CD14-positive monocyte (primary cell): Measurements from ENCODE around the gene CCNA1. TPM values are rescaled to one million over a fixed set of nuclear protein-coding genes. Genes with fewer than 3 reads are reported as not detected.

ENCODE experiments used
- DNase-seq, 3 donors: peaks; one replicate each; pipeline ENCODE4 v3.0.0-alpha.2; 2011 to 2022
- H2AFZ ChIP-seq: 2 replicates; pipeline ENCODE4 v1.6.0; 2012; ENCODE audit warnings: mild to moderate bottlenecking, low read depth, low read length, inconsistent platforms; ENCODE audit not compliant: insufficient read depth, poor library complexity, severe bottlenecking
- H3K27ac ChIP-seq, 2 donors: 1 replicate in 1 of 2; 2 replicates in 1 of 2; pipeline ENCODE4 v1.5.1; 2012 to 2013; ENCODE audit warnings: low read length in 2 of 2, control low read depth in 1 of 2, inconsistent platforms in 1 of 2, low read depth in 1 of 2, mild to moderate bottlenecking in 1 of 2
- H3K27me3 ChIP-seq, 2 donors: one replicate each; pipeline versions ENCODE4 v1.6.0 to v1.6.1; 2011 to 2013; ENCODE audit warnings: low read length in 2 of 2; ENCODE audit not compliant: control insufficient read depth in 2 of 2, insufficient read depth in 2 of 2
- H3K36me3 ChIP-seq, 2 donors: replicated peaks in 1 of 2; 1 replicate in 1 of 2; 2 replicates in 1 of 2; pipeline versions ENCODE4 v1.5.1 to v1.6.1; 2012 to 2013; ENCODE audit warnings: low read length in 2 of 2, control low read depth in 1 of 2, inconsistent platforms in 1 of 2, mild to moderate bottlenecking in 1 of 2; ENCODE audit not compliant: insufficient read depth in 2 of 2, control insufficient read depth in 1 of 2
- H3K4me1 ChIP-seq, 2 donors: 1 replicate in 1 of 2; 2 replicates in 1 of 2; pipeline versions ENCODE4 v1.5.1 to v1.6.1; 2012 to 2013; ENCODE audit warnings: low read length in 2 of 2, control low read depth in 1 of 2, inconsistent platforms in 1 of 2, mild to moderate bottlenecking in 1 of 2, moderate library complexity in 1 of 2; ENCODE audit not compliant: insufficient read depth in 2 of 2, control insufficient read depth in 1 of 2
- H3K4me2 ChIP-seq: replicated peaks from 2 replicates; pipeline ENCODE3; 2012; ENCODE audit warnings: low read length, moderate library complexity, mild to moderate bottlenecking; ENCODE audit not compliant: poor library complexity, severe bottlenecking; ENCODE audit errors: extremely low read depth
- H3K4me3 ChIP-seq, 3 experiments: fragments of 200-600 bp in 1 of 3; sonication (generic) in 1 of 3; replicated peaks in 1 of 3; 1 replicate in 2 of 3; 2 replicates in 1 of 3; pipeline ENCODE4 v1.5.1; 2011 to 2013; ENCODE audit warnings: low read length in 3 of 3, mild to moderate bottlenecking in 3 of 3, control low read depth in 2 of 3, low read depth in 2 of 3, inconsistent platforms in 1 of 3, moderate library complexity in 1 of 3
- H3K79me2 ChIP-seq: 2 replicates; pipeline ENCODE4 v1.6.0; 2012; ENCODE audit warnings: mild to moderate bottlenecking, control low read depth, inconsistent platforms, low read length, moderate library complexity; ENCODE audit not compliant: insufficient read depth
- H3K9ac ChIP-seq: 2 replicates; pipeline ENCODE4 v1.6.0; 2017; ENCODE audit warnings: low read length, mild to moderate bottlenecking; ENCODE audit not compliant: insufficient read depth, poor library complexity, severe bottlenecking
- H3K9me3 ChIP-seq, 2 donors: replicated peaks in 1 of 2; 1 replicate in 1 of 2; 2 replicates in 1 of 2; pipeline versions ENCODE4 v1.5.1 to v1.6.1; 2012 to 2013; ENCODE audit warnings: low read length in 2 of 2, control low read depth in 1 of 2; ENCODE audit not compliant: control insufficient read depth in 1 of 2, insufficient read depth in 1 of 2
- H4K20me1 ChIP-seq: 2 replicates; pipeline ENCODE4 v1.6.0; 2012; ENCODE audit warnings: mild to moderate bottlenecking, low read length, control low read depth, moderate library complexity; ENCODE audit not compliant: insufficient read depth
- H3K27ac Mint-ChIP-seq, 7 donors: one replicate each; pipeline ENCODE4 v1.8.0; 2020; ENCODE audit warnings: mild to moderate bottlenecking in 7 of 7, mixed read lengths in 7 of 7, moderate library complexity in 6 of 7, inconsistent platforms in 2 of 7
- H3K27me3 Mint-ChIP-seq, 3 donors: one replicate each; pipeline ENCODE4 v1.8.0; 2021 to 2022; ENCODE audit warnings: low read depth in 3 of 3, mild to moderate bottlenecking in 3 of 3, mixed read lengths in 3 of 3, moderate library complexity in 3 of 3, inconsistent platforms in 1 of 3
- H3K36me3 Mint-ChIP-seq, 2 donors: one replicate each; pipeline ENCODE4 v1.8.0; 2020; ENCODE audit warnings: mixed read lengths in 2 of 2, inconsistent platforms in 1 of 2, mild to moderate bottlenecking in 1 of 2
- H3K4me1 Mint-ChIP-seq: one replicate; pipeline ENCODE4 v1.8.0; 2020; ENCODE audit warnings: mild to moderate bottlenecking, mixed read lengths
- H3K4me3 Mint-ChIP-seq, 2 donors: one replicate each; pipeline ENCODE4 v1.8.0; 2020; ENCODE audit warnings: mild to moderate bottlenecking in 2 of 2, mixed read lengths in 2 of 2, moderate library complexity in 1 of 2
- H3K9me3 Mint-ChIP-seq, 7 donors: one replicate each; pipeline ENCODE4 v1.8.0; 2020 to 2022; ENCODE audit warnings: mixed read lengths in 7 of 7, mild to moderate bottlenecking in 6 of 7, moderate library complexity in 6 of 7, inconsistent platforms in 2 of 7
- CTCF ChIP-seq: fragments of 200-600 bp; IDR thresholded peaks from one replicate; pipeline ENCODE4 v1.8.0; 2022; ENCODE audit warnings: antibody characterized with exemption, mild to moderate bottlenecking
- WGBS: methylation state at CpG from one replicate; pipeline ENCODE4 v1.1.5; 2013; ENCODE audit warnings: missing lambda C conversion rate; ENCODE audit not compliant: insufficient coverage; 5-methylcytosine and 5-hydroxymethylcytosine counted together
- intact Hi-C, 2 donors: fragments of 100-400 bp; cut with micrococcal nuclease; formaldehyde crosslinking; loops; one replicate each; pipeline versions ENCODE4 v1.15.0 to v1.15.1; 2023
- polyA plus RNA-seq, 3 donors: library from polyadenylated mRNA; depleted of rRNA in 1 of 3; unstranded in 2 of 3; stranded (reverse) in 1 of 3; fragments of 300-500 nt in 2 of 3; fragments of >200 nt in 1 of 3; fragmentation: Illumina TruSeq in 2 of 3; gene quantifications; 1 replicate in 2 of 3; 2 replicates in 1 of 3; pipeline ENCODE4 v1.2.3, GENCODE V29; 2012 to 2021

CCNA1 gene
- polyA plus RNA-seq, 3 donors = 0.11 TPM; not detected in 2

DNA sequence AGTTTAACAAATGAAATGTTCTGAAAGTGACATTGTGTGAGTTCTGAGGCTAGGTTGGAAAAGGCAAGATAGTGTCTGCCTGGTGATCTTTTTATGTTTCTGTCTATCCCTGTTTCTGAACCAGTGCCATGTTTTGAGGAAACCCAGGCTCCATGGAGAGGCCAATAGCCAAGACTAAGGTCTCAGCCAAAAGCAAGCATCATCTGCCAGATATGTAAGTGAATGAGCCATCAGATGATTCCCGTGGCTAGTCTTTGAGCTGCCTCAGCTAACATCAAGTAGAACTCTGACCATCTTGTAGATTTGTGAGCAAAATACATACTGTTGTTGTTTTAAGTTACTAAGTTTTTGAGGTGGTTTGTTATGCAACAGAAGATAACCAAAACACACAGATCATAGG is 19.6 kb upstream of the CCNA1 start:
- Histone ChIP-seq H3K9ac (no peak overlapping the region), H4K20me1 (no peaks in the 10 kb centered on the region), H3K27me3 (no peaks in the 10 kb centered on the region), H3K36me3 (no peaks in the 10 kb centered on the region), H3K79me2 (no peaks in the 10 kb centered on the region), H3K4me2 (no peak overlapping the region), H3K27ac (no peak overlapping the region), H3K4me1 (peaks cover 3 to 20% of the 10 kb centered on the region in 2 donors), H2AFZ (no peak overlapping the region), H3K9me3 (peaks cover 2 to 8% of the 10 kb centered on the region in 2 donors), H3K4me3 (no peak overlapping the region)
- H3K9me3 Mint-ChIP-seq = peaks cover 4 to 15% (median 8%) of the 10 kb centered on the region in 7 donors
- DNase-seq = no peak
- no peaks in the 10 kb centered on the region for H3K36me3 Mint-ChIP-seq
- no peak overlapping the region for H3K4me3 Mint-ChIP-seq
- no peaks in the 10 kb centered on the region for H3K27me3 Mint-ChIP-seq
- 20% methylated on average over 1 of the region's 1 CpG for WGBS
- H3K4me1 Mint-ChIP-seq = peaks cover 29% of the 10 kb centered on the region
- no peak overlapping the region for H3K27ac Mint-ChIP-seq
- no peak for TF ChIP-seq CTCF
- intact Hi-C loops = no loop called here

DNA sequence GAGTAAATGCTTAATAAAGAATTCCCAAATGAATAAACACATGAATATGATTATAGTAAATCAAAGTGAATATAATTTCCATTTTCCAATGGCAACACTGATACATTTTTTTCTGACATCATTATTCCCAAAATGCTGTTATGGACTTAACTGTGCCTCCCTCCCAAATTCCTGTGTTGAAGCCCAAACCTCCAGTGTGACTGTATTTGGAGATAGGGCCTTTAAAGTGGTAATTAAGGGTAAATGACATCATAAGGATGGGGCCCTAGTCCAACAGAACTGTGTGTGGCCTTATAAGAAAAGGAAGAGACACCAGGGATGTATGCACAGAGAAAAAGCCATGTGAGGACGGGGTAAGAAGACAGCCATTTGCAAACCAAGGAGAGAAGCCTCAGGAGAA is 19.1 kb upstream of the CCNA1 start:
- Histone ChIP-seq H3K27ac (no peak overlapping the region), H3K9ac (no peak overlapping the region), H3K9me3 (peaks cover 0 to 4% of the 10 kb centered on the region in 2 donors), H2AFZ (no peak overlapping the region), H4K20me1 (no peaks in the 10 kb centered on the region), H3K4me2 (no peak overlapping the region), H3K27me3 (no peaks in the 10 kb centered on the region), H3K36me3 (no peaks in the 10 kb centered on the region), H3K79me2 (no peaks in the 10 kb centered on the region), H3K4me3 (no peak overlapping the region), H3K4me1 (peaks cover 8 to 24% of the 10 kb centered on the region in 2 donors)
- WGBS = 100% methylated on average over 1 of the region's 1 CpG
- H3K4me1 Mint-ChIP-seq = peaks cover 31% of the 10 kb centered on the region
- no peak overlapping the region for H3K4me3 Mint-ChIP-seq
- intact Hi-C loops = no loop called here
- H3K36me3 Mint-ChIP-seq = no peaks in the 10 kb centered on the region
- no peak overlapping the region for H3K27ac Mint-ChIP-seq
- TF ChIP-seq CTCF = no peak
- H3K27me3 Mint-ChIP-seq = no peaks in the 10 kb centered on the region
- peaks cover under 1 to 11% (median 3%) of the 10 kb centered on the region in 7 donors for H3K9me3 Mint-ChIP-seq
- DNase-seq = no peak
